Measurements from ENCODE around the gene CRX. TPM values are rescaled to one million over a fixed set of nuclear protein-coding genes. Genes with fewer than 3 reads are reported as not detected.
"Not testable (repeated sequence)": the region's sequence is repeated elsewhere in the genome, so short reads cannot be mapped to it uniquely, and the experiment has no call there.

CRX gene
- total RNA-seq, 1 experiment from 2014 or later, result 0.13 TPM

- Histone ChIP-seq H3K14ac (ENCODE audit: insufficient read depth, low read length) (no peak overlapping the region; the same call in 1 of the 2 replicates), H2BK120ac (ENCODE audit: low read depth, low read length, poor library complexity, severe bottlenecking) (peak overlapping the region; percentile 3), H3K9ac (ENCODE audit: extremely low read depth, insufficient read length, low read length) (peak overlapping the region; percentile 50), H2AK5ac (ENCODE audit: insufficient read length, low read length) (no peak overlapping the region), H3T11ph (ENCODE audit: low read length) (no peak overlapping the region), H3K56ac (ENCODE audit: insufficient read length, low read depth, low read length) (no peak overlapping the region), H2BK12ac (ENCODE audit: insufficient read length, low read depth, low read length) (no peak overlapping the region), H2BK20ac (ENCODE audit: low read depth, low read length, poor library complexity, severe bottlenecking) (no peak overlapping the region), H3K79me1 (ENCODE audit: insufficient read depth, low read depth, low read length, poor library complexity, severe bottlenecking) (peaks cover 8% of the 10 kb centered on the region), H3K23me2 (ENCODE audit: insufficient read length, low read depth, low read length, poor library complexity, severe bottlenecking) (peaks cover 8% of the 10 kb centered on the region), H3K9me3 (ENCODE audit: control insufficient read depth, low read depth, low read length) (no peaks in the 10 kb centered on the region), H2BK15ac (ENCODE audit: low read depth, low read length) (no peak overlapping the region), H3K27ac (ENCODE audit: insufficient read length, low read depth, low read length) (peak overlapping the region; percentile 62), H3K18ac (ENCODE audit: insufficient read length, low read depth, low read length) (peak overlapping the region; percentile 43), H2AFZ (ENCODE audit: low read length) (no peak overlapping the region), H3K4ac (ENCODE audit: low read depth, low read length) (no peak overlapping the region; the same call in 1 of the 2 replicates), H3K4me1 (ENCODE audit: insufficient read depth, low read length) (peaks cover 6% of the 10 kb centered on the region; the same call in 1 of the 2 replicates), H3K27me3 (ENCODE audit: insufficient read depth, low read length) (no peaks in the 10 kb centered on the region), H3K4me2 (ENCODE audit: insufficient read depth, insufficient read length, low read length) (no peak overlapping the region), H3K23ac (ENCODE audit: insufficient read length, low read depth, low read length) (no peak overlapping the region), H4K20me1 (ENCODE audit: control insufficient read depth, insufficient read depth, insufficient read length) (peaks cover 5% of the 10 kb centered on the region), H4K91ac (ENCODE audit: insufficient read length, low read depth, low read length) (no peak overlapping the region), H4K8ac (replicated peaks; ENCODE audit: insufficient read length, low read depth, low read length) (no peak overlapping the region), H2BK5ac (ENCODE audit: insufficient read length, low read length) (no peak overlapping the region), H4K5ac (ENCODE audit: insufficient read length, low read depth, low read length) (peak overlapping the region; percentile 36), H3K79me2 (ENCODE audit: insufficient read depth, low read length) (peaks cover 8% of the 10 kb centered on the region; the same call in 1 of the 2 replicates)
- Mint-ChIP-seq H3K4me1 (peaks cover 12 to 32% of the 10 kb centered on the region in 2 experiments), H3K36me3 (ENCODE audit: insufficient read depth in 1 of 3, low read depth in 3 of 3) (peaks cover 13 to 17% (median 15%) of the 10 kb centered on the region in 3 experiments; a peak in 6 of 7 replicates), H3K9me3 (no peaks in the 10 kb centered on the region; a peak in 1 of 5 replicates), H3K27me3 (ENCODE audit: low read depth) (no peaks in the 10 kb centered on the region), H3K27ac (peak overlapping the region; percentile 2 to 63 (median 59); a peak in 5 of 7 replicates), H3K4me3 (peak overlapping the region; percentile 26 to 97; a peak in 4 of 5 replicates)
- no peak for DNase-seq
- WGBS (ENCODE audit: extremely low coverage, insufficient read length, low lambda C conversion rate), result no CpG with 5 or more reads among the region's 4 CpGs
- no peak for TF ChIP-seq CTCF (conservative IDR thresholded peaks at IDR 0.05)
Measured at GRCh38 chr19:47776568-47776967, 45.2 kb upstream of the CRX start.

DNA sequence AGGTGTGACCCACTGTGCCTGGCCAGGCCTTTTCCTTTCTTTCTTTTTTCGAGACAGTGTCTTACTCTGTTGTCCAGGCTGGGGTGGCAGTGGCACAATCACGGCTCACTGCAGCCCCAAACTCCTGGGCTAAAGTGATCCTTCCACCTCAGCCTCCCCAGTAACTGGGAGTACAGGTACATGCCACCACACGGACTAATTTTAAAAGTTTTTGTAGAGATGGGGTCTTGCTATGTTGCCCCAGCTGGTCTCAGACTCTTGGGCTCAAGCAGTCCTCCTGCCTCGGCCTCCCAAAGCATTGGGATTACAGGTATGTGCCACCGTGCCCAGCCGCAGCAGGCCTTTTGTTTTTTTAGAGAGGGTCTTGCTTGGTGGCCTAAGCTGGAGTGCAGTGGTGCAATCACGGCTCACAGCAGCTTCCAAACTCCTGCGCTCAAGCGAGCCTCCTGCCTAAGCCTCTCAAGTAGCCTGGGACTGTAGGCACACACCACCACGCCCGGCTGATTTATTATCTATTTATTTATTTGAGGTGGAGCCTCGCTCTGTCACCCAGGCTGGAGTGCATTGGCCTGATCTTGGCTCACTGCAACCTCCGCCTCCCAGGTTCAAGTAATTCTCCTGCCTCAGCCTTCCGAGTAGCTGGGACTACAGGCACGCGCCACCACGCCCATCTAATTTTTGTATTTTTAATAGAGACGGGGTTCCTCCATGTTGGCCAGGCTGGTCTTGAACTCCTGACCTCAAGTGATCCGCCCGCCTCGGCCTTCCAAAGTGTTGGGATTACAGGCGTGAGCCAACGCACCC lies 44.3 kb upstream of the CRX start:
- H3K9me3 ChIP-seq (ENCODE audit: control insufficient read depth, low read depth, low read length); H3K23ac ChIP-seq (ENCODE audit: insufficient read length, low read depth, low read length); H3K4ac ChIP-seq (ENCODE audit: low read depth, low read length); H4K20me1 ChIP-seq (ENCODE audit: control insufficient read depth, insufficient read depth, insufficient read length); H3K27ac ChIP-seq (ENCODE audit: insufficient read length, low read depth, low read length); H3K14ac ChIP-seq (ENCODE audit: insufficient read depth, low read length); H2BK12ac ChIP-seq (ENCODE audit: insufficient read length, low read depth, low read length); H3K27me3 ChIP-seq (ENCODE audit: insufficient read depth, low read length); H3K79me2 ChIP-seq (ENCODE audit: insufficient read depth, low read length); H3K79me1 ChIP-seq (ENCODE audit: insufficient read depth, low read depth, low read length, poor library complexity, severe bottlenecking); H3K9ac ChIP-seq (ENCODE audit: extremely low read depth, insufficient read length, low read length); H3K4me1 ChIP-seq (ENCODE audit: insufficient read depth, low read length); H3T11ph ChIP-seq (ENCODE audit: low read length); H2BK20ac ChIP-seq (ENCODE audit: low read depth, low read length, poor library complexity, severe bottlenecking); H2BK5ac ChIP-seq (ENCODE audit: insufficient read length, low read length); H2AFZ ChIP-seq (ENCODE audit: low read length); H2BK15ac ChIP-seq (ENCODE audit: low read depth, low read length); H2AK5ac ChIP-seq (ENCODE audit: insufficient read length, low read length); H3K56ac ChIP-seq (ENCODE audit: insufficient read length, low read depth, low read length); DNase-seq; H3K23me2 ChIP-seq (ENCODE audit: insufficient read length, low read depth, low read length, poor library complexity, severe bottlenecking); H4K8ac ChIP-seq (replicated peaks; ENCODE audit: insufficient read length, low read depth, low read length); H4K91ac ChIP-seq (ENCODE audit: insufficient read length, low read depth, low read length); H4K5ac ChIP-seq (ENCODE audit: insufficient read length, low read depth, low read length); H3K9me3 Mint-ChIP-seq; H3K27me3 Mint-ChIP-seq (ENCODE audit: low read depth): not testable (repeated sequence)
- Mint-ChIP-seq H3K4me3 (peak overlapping the region; percentile 92 to 97), H3K4me1 (peaks cover 12 to 32% of the 10 kb centered on the region in 2 experiments), H3K27ac (peak overlapping the region in 2 of 3 experiments; percentile 98 to 99; a peak in 3 of 7 replicates), H3K36me3 (ENCODE audit: insufficient read depth in 1 of 3, low read depth in 3 of 3) (peaks cover 22 to 26% (median 24%) of the 10 kb centered on the region in 3 experiments; a peak in 6 of 7 replicates)
- H2BK120ac ChIP-seq (ENCODE audit: low read depth, low read length, poor library complexity, severe bottlenecking), result peak overlapping the region; percentile 10
- peak overlapping the region; percentile 100 for H3K4me2 ChIP-seq (ENCODE audit: insufficient read depth, insufficient read length, low read length)
- no CpG with 5 or more reads among the region's 23 CpGs for WGBS (ENCODE audit: extremely low coverage, insufficient read length, low lambda C conversion rate)
- peak overlapping the region; percentile 55 for H3K18ac ChIP-seq (ENCODE audit: insufficient read length, low read depth, low read length)
